H1 (cell line): Measurements from ENCODE around the gene SYTL5. TPM values are rescaled to one million over a fixed set of nuclear protein-coding genes. Genes with fewer than 3 reads are reported as not detected.

Source experiments
- CTCF ChIA-PET: fragments of 300-600 bp; sonication (Branson Sonifier 250); formaldehyde crosslinking; loops from one replicate; lab custom pipeline; 2021; ENCODE audit not compliant: partially characterized antibody; lab: Charles Lee
- POLR2A ChIA-PET: fragments of 300-600 bp; sonication (Branson Sonifier 250); formaldehyde crosslinking; loops from one replicate; lab custom pipeline; 2021; ENCODE audit warnings: inconsistent platforms; ENCODE audit not compliant: partially characterized antibody; lab: Charles Lee
- DNase-seq, 2 experiments: peaks; one replicate each; pipeline versions ENCODE4 v3.0.0 to v3.0.0-alpha.2; 2010 to 2022; ENCODE audit warnings: low spot score in 2 of 2, low read depth in 1 of 2, mixed read lengths in 1 of 2
- FAIRE-seq: peaks from 2 replicates; lab custom pipeline; 2011; peaks lifted over from hg19 to GRCh38; lab: Jason Lieb, UNC
- H2AFZ ChIP-seq: 2 replicates; pipeline ENCODE4 v1.8.1; 2012; ENCODE audit warnings: low read length, inconsistent platforms
- H2AK5ac ChIP-seq: 2 replicates; pipeline ENCODE4 v1.6.1; 2013; ENCODE audit warnings: low read depth, low read length
- H2BK120ac ChIP-seq: replicated peaks from 2 replicates; pipeline ENCODE3; 2013; ENCODE audit warnings: low read depth, low read length, inconsistent platforms
- H2BK12ac ChIP-seq: 2 replicates; pipeline ENCODE4 v1.6.1; 2013; ENCODE audit warnings: low read depth, low read length
- H2BK15ac ChIP-seq: 2 replicates; pipeline ENCODE4 v1.6.1; 2013; ENCODE audit warnings: low read length
- H2BK20ac ChIP-seq: 2 replicates; pipeline ENCODE4 v1.6.1; 2013; ENCODE audit warnings: low read length
- H2BK5ac ChIP-seq: 2 replicates; pipeline ENCODE4 v1.6.1; 2013; ENCODE audit warnings: low read depth, low read length
- H3K14ac ChIP-seq: 2 replicates; pipeline ENCODE4 v1.6.1; 2013; ENCODE audit warnings: inconsistent platforms; ENCODE audit not compliant: insufficient read length
- H3K18ac ChIP-seq: 2 replicates; pipeline ENCODE4 v1.6.1; 2013; ENCODE audit warnings: low read length; ENCODE audit errors: extremely low read depth
- H3K23ac ChIP-seq: 2 replicates; pipeline ENCODE4 v1.6.1; 2013; ENCODE audit warnings: inconsistent platforms; ENCODE audit not compliant: insufficient read length
- H3K23me2 ChIP-seq: 2 replicates; pipeline ENCODE4 v1.6.1; 2013; ENCODE audit warnings: low read depth, low read length
- H3K27ac ChIP-seq: 2 replicates; pipeline ENCODE4 v1.6.1; 2011; ENCODE audit warnings: low read depth, low read length, inconsistent platforms
- H3K27me3 ChIP-seq, 4 experiments: replicated peaks in 1 of 4; 1 replicate in 1 of 4; 2 replicates in 3 of 4; pipeline versions ENCODE4 v1.6.1 to v1.8.1; 2011 to 2013; ENCODE audit warnings: low read length in 3 of 4, mild to moderate bottlenecking in 3 of 4, inconsistent platforms in 2 of 4, mixed read lengths in 2 of 4, moderate library complexity in 1 of 4; ENCODE audit not compliant: control insufficient read depth in 3 of 4, insufficient read depth in 3 of 4; ENCODE audit errors: extremely low read depth in 1 of 4
- H3K36me3 ChIP-seq, 4 experiments: 2 replicates each; pipeline versions ENCODE4 v1.6.1 to v1.8.1; 2011 to 2013; ENCODE audit warnings: mild to moderate bottlenecking in 4 of 4, low read length in 3 of 4, moderate library complexity in 2 of 4, control low read depth in 1 of 4, inconsistent platforms in 1 of 4; ENCODE audit not compliant: insufficient read depth in 4 of 4, control insufficient read depth in 2 of 4
- H3K4ac ChIP-seq: replicated peaks from 2 replicates; pipeline ENCODE3; 2013; ENCODE audit warnings: low read length, low read depth, mixed read lengths, inconsistent platforms; ENCODE audit not compliant: insufficient read length
- H3K4me1 ChIP-seq, 4 experiments: replicated peaks in 1 of 4; 1 replicate in 1 of 4; 2 replicates in 3 of 4; pipeline versions ENCODE4 v1.6.1 to v1.8.1; 2011 to 2013; ENCODE audit warnings: low read length in 3 of 4, inconsistent platforms in 2 of 4, mixed read lengths in 1 of 4; ENCODE audit not compliant: insufficient read depth in 4 of 4, control insufficient read depth in 3 of 4
- H3K4me2 ChIP-seq, 2 experiments: 2 replicates each; pipeline versions ENCODE4 v1.6.1 to v1.8.1; 2011 to 2013; ENCODE audit warnings: low read depth in 2 of 2, low read length in 2 of 2, control low read depth in 1 of 2, inconsistent platforms in 1 of 2, mild to moderate bottlenecking in 1 of 2; ENCODE audit not compliant: insufficient read depth in 1 of 2
- H3K4me3 ChIP-seq, 4 experiments: fragments of 200-600, 300-600 bp in 1 of 4; sonication (generic), shearing (Covaris generic), sonication (Bioruptor Twin) in 1 of 4; 2 replicates each; pipeline versions ENCODE4 v1.5.1 to v1.8.1; 2011 to 2016; ENCODE audit warnings: low read length in 4 of 4, low read depth in 3 of 4, control low read depth in 2 of 4, inconsistent platforms in 2 of 4, mild to moderate bottlenecking in 2 of 4, mixed read lengths in 1 of 4, moderate library complexity in 1 of 4; ENCODE audit not compliant: insufficient read depth in 2 of 4; ENCODE audit errors: extremely low read depth in 1 of 4
- H3K56ac ChIP-seq: replicated peaks from 2 replicates; pipeline ENCODE3; 2013; ENCODE audit warnings: low read depth, mild to moderate bottlenecking, mixed read lengths, low read length, inconsistent platforms; ENCODE audit not compliant: insufficient read length
- H3K79me1 ChIP-seq: 2 replicates; pipeline ENCODE4 v1.6.1; 2013; ENCODE audit warnings: low read depth, low read length, control low read depth
- H3K79me2 ChIP-seq, 2 experiments: 2 replicates each; pipeline versions ENCODE4 v1.6.1 to v1.8.1; 2012 to 2013; ENCODE audit warnings: low read length in 2 of 2, mild to moderate bottlenecking in 2 of 2, inconsistent platforms in 1 of 2; ENCODE audit not compliant: insufficient read depth in 2 of 2, control insufficient read depth in 1 of 2
- H3K9ac ChIP-seq, 4 experiments: replicated peaks in 1 of 4; 1 replicate in 1 of 4; 2 replicates in 3 of 4; pipeline versions ENCODE4 v1.6.1 to v1.8.1; 2011 to 2013; ENCODE audit warnings: low read depth in 3 of 4, low read length in 3 of 4, control low read depth in 2 of 4, mild to moderate bottlenecking in 2 of 4, moderate library complexity in 2 of 4, inconsistent platforms in 1 of 4; ENCODE audit errors: extremely low read depth in 1 of 4
- H3K9me3 ChIP-seq, 2 experiments: 2 replicates each; pipeline versions ENCODE4 v1.6.1 to v1.8.1; 2012 to 2013; ENCODE audit warnings: mild to moderate bottlenecking in 2 of 2, moderate library complexity in 2 of 2, control low read depth in 1 of 2, inconsistent platforms in 1 of 2, low read depth in 1 of 2, low read length in 1 of 2, mixed read lengths in 1 of 2; ENCODE audit not compliant: insufficient read depth in 2 of 2
- H4K20me1 ChIP-seq, 2 experiments: replicated peaks in 1 of 2; 2 replicates each; pipeline versions ENCODE3 to v1.8.1; 2011 to 2013; ENCODE audit warnings: inconsistent platforms in 2 of 2, low read length in 2 of 2, mild to moderate bottlenecking in 1 of 2; ENCODE audit not compliant: insufficient read depth in 2 of 2, control insufficient read depth in 1 of 2
- H4K5ac ChIP-seq: 2 replicates; pipeline ENCODE4 v1.6.1; 2013; ENCODE audit warnings: low read length, low read depth, mixed read lengths, inconsistent platforms; ENCODE audit not compliant: insufficient read length
- H4K8ac ChIP-seq: 2 replicates; pipeline ENCODE4 v1.8.0; 2013; ENCODE audit warnings: mild to moderate bottlenecking, moderate library complexity, low read length, inconsistent platforms; ENCODE audit not compliant: insufficient read depth; ENCODE audit errors: extremely low read depth
- H4K91ac ChIP-seq: replicated peaks from 2 replicates; pipeline ENCODE3; 2013; ENCODE audit warnings: low read length, mixed read lengths, inconsistent platforms; ENCODE audit not compliant: insufficient read length
- BCL11A ChIP-seq, 2 experiments: IDR thresholded peaks; one replicate each; pipeline ENCODE4 v1.6.1; 2011; ENCODE audit warnings: low read depth in 2 of 2, low read length in 2 of 2, mild to moderate bottlenecking in 2 of 2
- KDM1A ChIP-seq: fragments of 200-600, 300-600 bp; sonication (generic); IDR thresholded peaks from 2 replicates; pipeline ENCODE4 v1.7.1; 2016; ENCODE audit warnings: mild to moderate bottlenecking, low read length, borderline replicate concordance
- POLR2A ChIP-seq, 2 experiments: IDR thresholded peaks; 1 replicate in 1 of 2; 2 replicates in 1 of 2; pipeline ENCODE4 v1.6.1; 2011; ENCODE audit warnings: low read depth in 2 of 2, low read length in 2 of 2, mild to moderate bottlenecking in 2 of 2; ENCODE audit errors: control extremely low read depth in 1 of 2
- POU5F1 ChIP-seq: IDR thresholded peaks from 2 replicates; pipeline ENCODE4 v1.6.1; 2011; ENCODE audit warnings: low read depth, mild to moderate bottlenecking, low read length, moderate library complexity
- RXRA ChIP-seq: IDR thresholded peaks from 2 replicates; pipeline ENCODE4 v1.6.1; 2011; ENCODE audit warnings: low read depth, mild to moderate bottlenecking, low read length, moderate library complexity; ENCODE audit not compliant: insufficient read depth
- USF2 ChIP-seq: IDR thresholded peaks from 2 replicates; pipeline ENCODE4 v1.6.1; 2011; ENCODE audit warnings: low read length, improper control_type of control experiment
- polyA plus RNA-seq, 7 experiments: library from polyadenylated mRNA; depleted of rRNA in 3 of 7; stranded (reverse) in 5 of 7; unstranded in 2 of 7; fragments of >200 nt in 5 of 7; fragments of 200-250 nt in 2 of 7; gene quantifications; 1 replicate in 5 of 7; 2 replicates in 1 of 7; 4 replicates in 1 of 7; pipeline versions ENCODE4 v1.2.1 to v1.2.3, GENCODE V29; 2011 to 2013; ENCODE audit warnings: missing spikeins in 2 of 7, mixed read lengths in 2 of 7
- total RNA-seq: library from RNA; stranded (reverse); fragmentation: NEBNext Ultra II Directional; extraction: Animal tissue kit (Norgen Biotek cat#: 25700); gene quantifications from 2 replicates; pipeline ENCODE4 v1.2.1, GENCODE V29; 2021

SYTL5 gene
- total and polyA plus RNA-seq, 2 of the 8 experiments (the other 6 are each of a cell fraction or from before 2014, with no cell fraction given), result 0.15 to 0.52 TPM

- Histone ChIP-seq H2BK12ac (no peak overlapping the region), H3K36me3 (no peaks in the 10 kb centered on the region), H3K4me3 (no peak overlapping the region), H3K9ac (no peak overlapping the region), H3K4ac (no peak overlapping the region), H4K5ac (no peak overlapping the region), H3K79me2 (no peaks in the 10 kb centered on the region), H3K4me1 (no peaks in the 10 kb centered on the region), H4K8ac (no peak overlapping the region), H4K20me1 (no peaks in the 10 kb centered on the region), H2BK120ac (no peak overlapping the region), H2BK15ac (no peak overlapping the region), H3K18ac (no peak overlapping the region), H3K56ac (no peak overlapping the region), H2AFZ (no peak overlapping the region), H3K4me2 (no peak overlapping the region), H3K23ac (no peak overlapping the region), H3K23me2 (no peaks in the 10 kb centered on the region), H4K91ac (no peak overlapping the region), H3K79me1 (no peaks in the 10 kb centered on the region), H3K27me3 (no peaks in the 10 kb centered on the region), H2BK20ac (no peak overlapping the region), H3K9me3 (no peaks in the 10 kb centered on the region), H3K27ac (no peak overlapping the region), H3K14ac (no peak overlapping the region), H2AK5ac (no peak overlapping the region), H2BK5ac (no peak overlapping the region)
- DNase-seq (no peak), FAIRE-seq (peak; percentile 39)
- ChIA-PET CTCF (interaction anchor here (2.3 kb wide), 1 partner anchor 236 kb away, joined by 9 read pairs; no protein-coding TSS in a partner anchor), POLR2A (no interaction called here)
- no peak for TF ChIP-seq POLR2A (IDR thresholded peaks at IDR 0.05; ENCODE audit: control extremely low read depth in 1 of 2, low read depth in 2 of 2, low read length in 2 of 2)
- no peak for TF ChIP-seq BCL11A (IDR thresholded peaks at IDR 0.05; ENCODE audit: low read depth in 2 of 2, low read length in 2 of 2)
- no peak for TF ChIP-seq RXRA
- no peak for TF ChIP-seq USF2
- TF ChIP-seq POU5F1, result no peak
- no peak for TF ChIP-seq KDM1A
Observed at GRCh38 chrX:38163193-38163592, 156.8 kb downstream of the SYTL5 start.
